SK-N-SH treated with all-trans-retinoic acid at 6 μM for 48 hours (cell line): ENCODE measurements around the gene DPM3.

ENCODE experiments used
- ATAC-seq: fragments of 200-7000 bp; cut with Tn5 transposase; 3 replicates; pipeline ENCODE4 v1.9.1; 2020; ENCODE audit warnings: mild to moderate bottlenecking, moderate library complexity
- BACH2 ChIP-seq: fragments of 250-450 bp; sonication (Bioruptor Pico); IDR thresholded peaks from 2 replicates; pipeline ENCODE4 v1.9.0; 2021; ENCODE audit warnings: mild to moderate bottlenecking, borderline replicate concordance
- CREB5 ChIP-seq: fragments of 250-450 bp; sonication (Bioruptor Pico); IDR thresholded peaks from 2 replicates; pipeline ENCODE4 v1.5.1; 2020; ENCODE audit warnings: low read depth, mild to moderate bottlenecking, moderate library complexity
- CSDC2 ChIP-seq: fragments of 250-450 bp; sonication (Bioruptor Pico); IDR thresholded peaks from 2 replicates; pipeline ENCODE4 v1.5.0; 2020; ENCODE audit warnings: mild to moderate bottlenecking, moderate library complexity
- ESRRG ChIP-seq: fragments of 250-450 bp; sonication (Bioruptor Pico); IDR thresholded peaks from 2 replicates; pipeline ENCODE4 v1.6.1; 2021; ENCODE audit warnings: mild to moderate bottlenecking
- GLIS3 ChIP-seq: fragments of 250-450 bp; sonication (Bioruptor Pico); IDR thresholded peaks from 2 replicates; pipeline ENCODE4 v1.5.0; 2020; ENCODE audit warnings: mild to moderate bottlenecking, moderate library complexity
- ISL1 ChIP-seq: fragments of 250-450 bp; sonication (Bioruptor Pico); IDR thresholded peaks from 2 replicates; pipeline ENCODE4 v2.1.2; 2022; ENCODE audit warnings: mild to moderate bottlenecking, moderate library complexity
- PATZ1 ChIP-seq: fragments of 250-450 bp; sonication (Bioruptor Pico); IDR thresholded peaks from 2 replicates; pipeline ENCODE4 v1.8.0; 2020; ENCODE audit warnings: mild to moderate bottlenecking, moderate library complexity, borderline replicate concordance
- POU6F1 ChIP-seq: fragments of 250-450 bp; sonication (Bioruptor Pico); IDR thresholded peaks from 2 replicates; pipeline ENCODE4 v1.8.0; 2021; ENCODE audit warnings: low read depth, mild to moderate bottlenecking, moderate library complexity, borderline replicate concordance
- PPARA ChIP-seq: fragments of 250-450 bp; sonication (Bioruptor Pico); IDR thresholded peaks from 2 replicates; pipeline ENCODE4 v1.5.0; 2020; ENCODE audit warnings: mild to moderate bottlenecking, borderline replicate concordance
- RARB ChIP-seq: fragments of 250-450 bp; sonication (Bioruptor Pico); IDR thresholded peaks from 2 replicates; pipeline ENCODE4 v1.8.0; 2021; ENCODE audit warnings: mild to moderate bottlenecking, moderate library complexity
- SNAI2 ChIP-seq: fragments of 250-450 bp; sonication (Bioruptor Pico); IDR thresholded peaks from 2 replicates; pipeline ENCODE4 v1.5.0; 2020; ENCODE audit warnings: mild to moderate bottlenecking, moderate library complexity
- TCF4 ChIP-seq: fragments of 250-450 bp; sonication (Bioruptor Pico); IDR thresholded peaks from 2 replicates; pipeline ENCODE4 v1.8.0; 2021; ENCODE audit warnings: mild to moderate bottlenecking, moderate library complexity, borderline replicate concordance
- TOX ChIP-seq: fragments of 250-450 bp; sonication (Bioruptor Pico); IDR thresholded peaks from 2 replicates; pipeline ENCODE4 v1.8.0; 2021; ENCODE audit warnings: mild to moderate bottlenecking, moderate library complexity, borderline replicate concordance
- TSHZ2 ChIP-seq: fragments of 250-450 bp; sonication (Bioruptor Pico); IDR thresholded peaks from 2 replicates; pipeline ENCODE4 v1.5.0; 2020; ENCODE audit warnings: mild to moderate bottlenecking, moderate library complexity
- ZC3H10 ChIP-seq: fragments of 250-450 bp; sonication (Bioruptor Pico); IDR thresholded peaks from 2 replicates; pipeline ENCODE4 v1.5.1; 2021; ENCODE audit warnings: mild to moderate bottlenecking, moderate library complexity
- ZFP3 ChIP-seq: fragments of 250-450 bp; sonication (Bioruptor Pico); IDR thresholded peaks from 2 replicates; pipeline ENCODE4 v1.5.0; 2020; ENCODE audit warnings: mild to moderate bottlenecking, moderate library complexity
- ZFP30 ChIP-seq: fragments of 450-650 bp; formaldehyde crosslinking; IDR thresholded peaks from 2 replicates; pipeline ENCODE4 v1.5.0; 2022; ENCODE audit warnings: mild to moderate bottlenecking, moderate library complexity
- ZNF565 ChIP-seq: fragments of 450-650 bp; formaldehyde crosslinking; conservative IDR thresholded peaks from 2 replicates; pipeline ENCODE4 v1.5.0; 2020; ENCODE audit warnings: low read depth, mild to moderate bottlenecking, moderate library complexity
- ZNF8 ChIP-seq: fragments of 450-650 bp; formaldehyde crosslinking; IDR thresholded peaks from 2 replicates; pipeline ENCODE4 v1.5.0; 2020; ENCODE audit warnings: mild to moderate bottlenecking, moderate library complexity
- TF ChIP-seq, protein P1 (sequence below): fragments of 250-450 bp; sonication (Bioruptor Pico); IDR thresholded peaks from 2 replicates; pipeline ENCODE4 v1.5.1; 2021; ENCODE audit warnings: mild to moderate bottlenecking, moderate library complexity

Gene DPM3

GRCh38 chr1:155108296-155108695, 32.0 kb downstream of the DPM3 start:
- TF ChIP-seq TCF4, result no peak
- TF ChIP-seq ZNF8, result no peak
- TF ChIP-seq ISL1 (CRISPR knock-in tag), result no peak
- TF ChIP-seq ZNF565 (CRISPR knock-in tag), result no peak
- TF ChIP-seq SNAI2 (CRISPR knock-in tag), result no peak
- TF ChIP-seq, protein P1, sequence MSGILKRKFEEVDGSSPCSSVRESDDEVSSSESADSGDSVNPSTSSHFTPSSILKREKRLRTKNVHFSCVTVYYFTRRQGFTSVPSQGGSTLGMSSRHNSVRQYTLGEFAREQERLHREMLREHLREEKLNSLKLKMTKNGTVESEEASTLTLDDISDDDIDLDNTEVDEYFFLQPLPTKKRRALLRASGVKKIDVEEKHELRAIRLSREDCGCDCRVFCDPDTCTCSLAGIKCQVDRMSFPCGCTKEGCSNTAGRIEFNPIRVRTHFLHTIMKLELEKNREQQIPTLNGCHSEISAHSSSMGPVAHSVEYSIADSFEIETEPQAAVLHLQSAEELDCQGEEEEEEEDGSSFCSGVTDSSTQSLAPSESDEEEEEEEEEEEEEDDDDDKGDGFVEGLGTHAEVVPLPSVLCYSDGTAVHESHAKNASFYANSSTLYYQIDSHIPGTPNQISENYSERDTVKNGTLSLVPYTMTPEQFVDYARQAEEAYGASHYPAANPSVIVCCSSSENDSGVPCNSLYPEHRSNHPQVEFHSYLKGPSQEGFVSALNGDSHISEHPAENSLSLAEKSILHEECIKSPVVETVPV, result no peak
- TF ChIP-seq CSDC2 (CRISPR knock-in tag), result no peak
- TF ChIP-seq POU6F1 (CRISPR knock-in tag), result no peak
- no peak for TF ChIP-seq ZFP3
- TF ChIP-seq TOX (CRISPR knock-in tag), result no peak
- TF ChIP-seq PATZ1, result no peak
- no peak for TF ChIP-seq ESRRG (CRISPR knock-in tag)
- no peak for TF ChIP-seq ZC3H10 (CRISPR knock-in tag)
- TF ChIP-seq GLIS3, result no peak
- no peak for TF ChIP-seq BACH2 (CRISPR knock-in tag)
- no peak for TF ChIP-seq PPARA (CRISPR knock-in tag)
- TF ChIP-seq RARB (CRISPR knock-in tag), result no peak
- ATAC-seq, result no peak

- no peak; the same call in 2 of the 3 replicates for ATAC-seq
- TF ChIP-seq TCF4 (no peak), ZFP30 (CRISPR knock-in tag) (no peak), PATZ1 (no peak), ISL1 (CRISPR knock-in tag) (no peak), CSDC2 (CRISPR knock-in tag) (no peak), GLIS3 (no peak), PPARA (CRISPR knock-in tag) (no peak), TOX (CRISPR knock-in tag) (no peak), POU6F1 (CRISPR knock-in tag) (no peak), ESRRG (CRISPR knock-in tag) (no peak), BACH2 (CRISPR knock-in tag) (no peak)
- TF ChIP-seq, protein P1, result no peak
These were observed 32.7 kb downstream of the DPM3 start for GRCh38 chr1:155107309-155108264.

DNA sequence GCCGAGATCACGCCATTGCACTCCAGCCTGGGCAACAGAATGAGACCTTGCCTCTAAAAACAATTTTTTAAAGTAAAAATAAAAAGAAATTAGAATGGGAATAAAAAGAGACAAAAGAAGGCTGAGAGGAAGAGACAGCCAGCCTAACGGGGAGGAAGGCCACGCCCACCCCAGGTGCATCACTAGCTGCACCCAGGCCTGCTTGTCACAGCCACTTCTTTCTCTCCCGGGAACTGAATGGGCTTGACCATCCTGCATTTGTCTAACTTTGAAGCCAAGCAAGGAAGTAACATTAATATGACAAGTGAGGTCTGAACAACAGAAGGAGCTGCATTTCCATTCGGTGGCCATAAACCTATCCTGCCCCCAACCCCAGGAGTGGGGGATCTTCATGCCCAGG, 33.5 kb downstream of the DPM3 start:
- no peak for ATAC-seq
- TF ChIP-seq ZNF565 (CRISPR knock-in tag) (no peak), BACH2 (CRISPR knock-in tag) (no peak), GLIS3 (no peak), PPARA (CRISPR knock-in tag) (no peak), TSHZ2 (no peak), TCF4 (no peak), RARB (CRISPR knock-in tag) (no peak), ZNF8 (no peak), ZFP3 (no peak), CREB5 (CRISPR knock-in tag) (no peak), ESRRG (CRISPR knock-in tag) (no peak), ZC3H10 (CRISPR knock-in tag) (no peak)
